Upper lobe of left lung (tissue), 4 donors: ENCODE results near the gene PMPCA.

Experiments used
- CTCF ChIP-seq, 6 experiments: fragments of 450-650 bp in 4 of 6; fragments of 200-600 bp in 2 of 6; sonication (generic) in 2 of 6; IDR thresholded peaks; one replicate each; pipeline ENCODE4 v1.5.1; 2016 to 2019; ENCODE audit warnings: antibody characterized with exemption in 6 of 6
- EP300 ChIP-seq, 4 donors: sonication (generic); formaldehyde crosslinking; IDR thresholded peaks; one replicate each; pipeline ENCODE4 v1.5.1; 2017; ENCODE audit warnings: antibody characterized with exemption in 4 of 4, control low read depth in 2 of 4
- POLR2A ChIP-seq, 4 donors: fragments of 450-650 bp; IDR thresholded peaks; one replicate each; pipeline ENCODE4 v1.5.1; 2016 to 2017; ENCODE audit warnings: antibody characterized with exemption in 4 of 4, mild to moderate bottlenecking in 2 of 4
- POLR2AphosphoS5 ChIP-seq, 2 donors: sonication (generic); formaldehyde crosslinking; IDR thresholded peaks; one replicate each; pipeline ENCODE4 v1.5.1; 2017; ENCODE audit warnings: antibody characterized with exemption in 2 of 2

- no peak for TF ChIP-seq CTCF (IDR thresholded peaks at IDR 0.05)
- no peak for TF ChIP-seq POLR2A (IDR thresholded peaks at IDR 0.05)
- TF ChIP-seq POLR2AphosphoS5 (IDR thresholded peaks at IDR 0.05), result no peak
- no peak for TF ChIP-seq EP300 (IDR thresholded peaks at IDR 0.05)
Measured at GRCh38 chr9:136433043-136433715, 22.7 kb downstream of the PMPCA start.
